B cell (primary cell): ENCODE results near the gene ABCD1.
"Not testable (repeated sequence)": the region's sequence is repeated elsewhere in the genome, so short reads cannot be mapped to it uniquely, and the experiment has no call there.

Experiments used
- EZH2 ChIP-seq: IDR thresholded peaks from 2 replicates; pipeline ENCODE4 v1.6.1; 2012; ENCODE audit warnings: borderline replicate concordance, low read depth, mild to moderate bottlenecking, moderate library complexity, low read length; ENCODE audit not compliant: insufficient read depth, poor library complexity, severe bottlenecking
- TF ChIP-seq, protein P1 (sequence below): fragments of 200-600 bp; IDR thresholded peaks from one replicate; pipeline ENCODE4 v1.8.0; 2022; ENCODE audit warnings: antibody characterized with exemption, mild to moderate bottlenecking

DNA sequence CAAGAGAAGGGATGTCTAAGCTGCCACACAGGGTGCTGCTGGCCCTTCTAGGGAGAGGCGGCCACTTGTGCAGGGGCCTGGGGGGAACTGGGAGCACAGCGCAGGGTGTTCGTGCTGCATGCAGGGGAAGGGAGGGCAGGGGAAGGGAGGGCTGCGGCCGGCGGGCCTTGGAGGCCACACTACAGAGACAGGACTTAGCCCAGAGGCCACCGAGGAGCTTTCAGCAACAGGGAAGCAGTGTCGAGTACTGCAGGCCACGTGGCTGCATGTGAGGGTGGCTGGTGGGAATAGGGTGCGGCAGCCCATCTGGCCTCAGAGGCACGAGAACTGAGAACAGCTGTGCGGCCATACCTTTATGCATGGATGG is 20.4 kb downstream of the ABCD1 start:
- TF ChIP-seq, protein P1, sequence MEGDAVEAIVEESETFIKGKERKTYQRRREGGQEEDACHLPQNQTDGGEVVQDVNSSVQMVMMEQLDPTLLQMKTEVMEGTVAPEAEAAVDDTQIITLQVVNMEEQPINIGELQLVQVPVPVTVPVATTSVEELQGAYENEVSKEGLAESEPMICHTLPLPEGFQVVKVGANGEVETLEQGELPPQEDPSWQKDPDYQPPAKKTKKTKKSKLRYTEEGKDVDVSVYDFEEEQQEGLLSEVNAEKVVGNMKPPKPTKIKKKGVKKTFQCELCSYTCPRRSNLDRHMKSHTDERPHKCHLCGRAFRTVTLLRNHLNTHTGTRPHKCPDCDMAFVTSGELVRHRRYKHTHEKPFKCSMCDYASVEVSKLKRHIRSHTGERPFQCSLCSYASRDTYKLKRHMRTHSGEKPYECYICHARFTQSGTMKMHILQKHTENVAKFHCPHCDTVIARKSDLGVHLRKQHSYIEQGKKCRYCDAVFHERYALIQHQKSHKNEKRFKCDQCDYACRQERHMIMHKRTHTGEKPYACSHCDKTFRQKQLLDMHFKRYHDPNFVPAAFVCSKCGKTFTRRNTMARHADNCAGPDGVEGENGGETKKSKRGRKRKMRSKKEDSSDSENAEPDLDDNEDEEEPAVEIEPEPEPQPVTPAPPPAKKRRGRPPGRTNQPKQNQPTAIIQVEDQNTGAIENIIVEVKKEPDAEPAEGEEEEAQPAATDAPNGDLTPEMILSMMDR = not testable (repeated sequence)
- not testable (repeated sequence) for TF ChIP-seq EZH2
